NCI-H345 (cell line): ENCODE data around the gene CACNB4.
A peak's percentile ranks its signal among the peaks of the same experiment; 100 is the strongest.
"Not testable (repeated sequence)": the region's sequence is repeated elsewhere in the genome, so short reads cannot be mapped to it uniquely, and the experiment has no call there.

Source experiments
- DNase-seq: peaks from one replicate; lab custom pipeline; 2025; lab: John Stamatoyannopoulos, UW

Gene CACNB4

GRCh38 chr2:151943461-151943860, 155.4 kb downstream of the CACNB4 start:
- DNase-seq, result no peak

GRCh38 chr2:151942540-151943205, 156.2 kb downstream of the CACNB4 start:
- DNase-seq, result not testable (repeated sequence)

- DNase-seq, result no peak
Observed at GRCh38 chr2:151937966-151938365, 160.9 kb downstream of the CACNB4 start.

- no peak for DNase-seq
Observed at GRCh38 chr2:151936626-151937025, 162.2 kb downstream of the CACNB4 start.

- no peak for DNase-seq
Observed at GRCh38 chr2:151933266-151933804, 165.5 kb downstream of the CACNB4 start.

GRCh38 chr2:151931756-151932155, 167.1 kb downstream of the CACNB4 start:
- no peak for DNase-seq

GRCh38 chr2:151931030-151931611, 167.7 kb downstream of the CACNB4 start:
- DNase-seq, result no peak

- DNase-seq, result no peak
Observed at GRCh38 chr2:151930042-151930441, 168.8 kb downstream of the CACNB4 start.

GRCh38 chr2:151928380-151928779, 170.5 kb downstream of the CACNB4 start:
- DNase-seq, result no peak

GRCh38 chr2:151927501-151928221, 171.2 kb downstream of the CACNB4 start:
- DNase-seq, result no peak

- DNase-seq, result peak; percentile 7
Observed at GRCh38 chr2:151922845-151923666, 175.8 kb downstream of the CACNB4 start.

GRCh38 chr2:151919786-151920185, 179.1 kb downstream of the CACNB4 start:
- DNase-seq, result no peak

GRCh38 chr2:151918308-151918707, 180.5 kb downstream of the CACNB4 start:
- no peak for DNase-seq

- DNase-seq, result no peak
Observed at GRCh38 chr2:151916632-151917031, 182.2 kb downstream of the CACNB4 start.

GRCh38 chr2:151915629-151916025, 183.2 kb downstream of the CACNB4 start:
- not testable (repeated sequence) for DNase-seq

GRCh38 chr2:151914989-151915628, 183.7 kb downstream of the CACNB4 start:
- DNase-seq, result no peak

GRCh38 chr2:151908204-151908882, 190.5 kb downstream of the CACNB4 start:
- DNase-seq, result no peak

GRCh38 chr2:151907286-151908203, 191.3 kb downstream of the CACNB4 start:
- DNase-seq, result no peak

- DNase-seq, result no peak
Observed at GRCh38 chr2:151906633-151906998, 192.2 kb downstream of the CACNB4 start.
